GM23338 (cell line): ENCODE measurements around the gene CYP2A7.

Experiments used
- EZH2 ChIP-seq: fragments of 200-600 bp; sonication (generic); IDR thresholded peaks from one replicate; pipeline ENCODE4 v1.8.0; 2017; ENCODE audit warnings: antibody characterized with exemption, mild to moderate bottlenecking, low read depth; ENCODE audit not compliant: unreplicated experiment
- POLR2AphosphoS5 ChIP-seq: IDR thresholded peaks from 2 replicates; pipeline ENCODE4 v1.6.1; 2016; ENCODE audit warnings: antibody characterized with exemption, low read depth
- TF ChIP-seq, protein P1 (sequence below), 2 experiments: fragments of 200-600 bp in 1 of 2; sonication (generic) in 1 of 2; conservative IDR thresholded peaks; 2 replicates each; pipeline versions ENCODE4 v1.5.1 to v1.6.1; 2016 to 2017; ENCODE audit warnings: antibody characterized with exemption in 2 of 2, low read depth in 2 of 2, mild to moderate bottlenecking in 2 of 2, moderate library complexity in 1 of 2
- TF ChIP-seq, protein P2 (sequence below): IDR thresholded peaks from one replicate; pipeline ENCODE4 v1.6.1; 2018; ENCODE audit warnings: antibody characterized with exemption; ENCODE audit not compliant: unreplicated experiment

DNA sequence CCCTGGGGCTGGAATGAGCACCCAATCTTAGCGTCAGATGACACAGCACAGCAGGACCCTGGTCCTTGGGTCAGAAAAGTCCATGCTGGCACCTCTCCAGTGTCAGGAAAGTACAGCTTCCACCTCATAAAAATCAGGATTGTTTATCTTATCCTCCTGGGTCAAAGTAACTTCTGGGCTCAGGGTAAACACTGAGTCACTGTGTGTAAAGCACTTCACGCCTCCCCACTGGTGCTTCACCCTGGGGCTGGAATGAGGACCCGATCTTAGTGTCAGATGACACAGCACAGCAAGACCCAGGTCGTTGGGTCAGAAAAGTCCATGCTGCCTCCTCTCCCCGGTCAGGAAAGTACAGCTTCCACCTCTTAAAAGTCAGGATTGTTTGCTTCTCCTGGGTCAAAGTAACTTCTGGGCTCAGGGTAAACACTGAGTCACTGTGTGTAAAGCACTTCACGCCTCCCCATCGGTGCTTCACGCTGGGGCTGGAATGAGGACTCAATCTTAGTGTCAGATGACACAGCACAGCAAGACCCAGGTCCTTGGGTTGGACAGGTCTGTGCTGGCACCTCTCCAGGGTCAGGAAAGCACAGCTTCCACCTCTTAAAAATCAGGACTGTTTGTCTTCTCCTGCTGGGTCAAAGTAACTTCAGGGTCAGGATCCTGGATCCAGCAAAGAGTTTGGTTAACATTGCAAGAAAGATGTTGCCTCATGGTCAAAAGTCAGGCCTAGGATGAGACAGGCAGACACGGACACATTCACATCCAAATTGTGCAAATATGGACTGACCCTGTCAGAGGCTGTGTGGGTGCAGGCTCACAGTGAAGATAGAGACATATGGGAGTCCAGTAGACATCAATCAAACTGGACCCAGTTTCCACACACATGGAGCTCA lies 39.2 kb upstream of the CYP2A7 start:
- TF ChIP-seq EZH2 (no peak), POLR2AphosphoS5 (no peak)
- TF ChIP-seq, protein P1, sequence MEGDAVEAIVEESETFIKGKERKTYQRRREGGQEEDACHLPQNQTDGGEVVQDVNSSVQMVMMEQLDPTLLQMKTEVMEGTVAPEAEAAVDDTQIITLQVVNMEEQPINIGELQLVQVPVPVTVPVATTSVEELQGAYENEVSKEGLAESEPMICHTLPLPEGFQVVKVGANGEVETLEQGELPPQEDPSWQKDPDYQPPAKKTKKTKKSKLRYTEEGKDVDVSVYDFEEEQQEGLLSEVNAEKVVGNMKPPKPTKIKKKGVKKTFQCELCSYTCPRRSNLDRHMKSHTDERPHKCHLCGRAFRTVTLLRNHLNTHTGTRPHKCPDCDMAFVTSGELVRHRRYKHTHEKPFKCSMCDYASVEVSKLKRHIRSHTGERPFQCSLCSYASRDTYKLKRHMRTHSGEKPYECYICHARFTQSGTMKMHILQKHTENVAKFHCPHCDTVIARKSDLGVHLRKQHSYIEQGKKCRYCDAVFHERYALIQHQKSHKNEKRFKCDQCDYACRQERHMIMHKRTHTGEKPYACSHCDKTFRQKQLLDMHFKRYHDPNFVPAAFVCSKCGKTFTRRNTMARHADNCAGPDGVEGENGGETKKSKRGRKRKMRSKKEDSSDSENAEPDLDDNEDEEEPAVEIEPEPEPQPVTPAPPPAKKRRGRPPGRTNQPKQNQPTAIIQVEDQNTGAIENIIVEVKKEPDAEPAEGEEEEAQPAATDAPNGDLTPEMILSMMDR (conservative IDR thresholded peaks at IDR 0.05; ENCODE audit: low read depth in 2 of 2) = no peak
- TF ChIP-seq, protein P2, sequence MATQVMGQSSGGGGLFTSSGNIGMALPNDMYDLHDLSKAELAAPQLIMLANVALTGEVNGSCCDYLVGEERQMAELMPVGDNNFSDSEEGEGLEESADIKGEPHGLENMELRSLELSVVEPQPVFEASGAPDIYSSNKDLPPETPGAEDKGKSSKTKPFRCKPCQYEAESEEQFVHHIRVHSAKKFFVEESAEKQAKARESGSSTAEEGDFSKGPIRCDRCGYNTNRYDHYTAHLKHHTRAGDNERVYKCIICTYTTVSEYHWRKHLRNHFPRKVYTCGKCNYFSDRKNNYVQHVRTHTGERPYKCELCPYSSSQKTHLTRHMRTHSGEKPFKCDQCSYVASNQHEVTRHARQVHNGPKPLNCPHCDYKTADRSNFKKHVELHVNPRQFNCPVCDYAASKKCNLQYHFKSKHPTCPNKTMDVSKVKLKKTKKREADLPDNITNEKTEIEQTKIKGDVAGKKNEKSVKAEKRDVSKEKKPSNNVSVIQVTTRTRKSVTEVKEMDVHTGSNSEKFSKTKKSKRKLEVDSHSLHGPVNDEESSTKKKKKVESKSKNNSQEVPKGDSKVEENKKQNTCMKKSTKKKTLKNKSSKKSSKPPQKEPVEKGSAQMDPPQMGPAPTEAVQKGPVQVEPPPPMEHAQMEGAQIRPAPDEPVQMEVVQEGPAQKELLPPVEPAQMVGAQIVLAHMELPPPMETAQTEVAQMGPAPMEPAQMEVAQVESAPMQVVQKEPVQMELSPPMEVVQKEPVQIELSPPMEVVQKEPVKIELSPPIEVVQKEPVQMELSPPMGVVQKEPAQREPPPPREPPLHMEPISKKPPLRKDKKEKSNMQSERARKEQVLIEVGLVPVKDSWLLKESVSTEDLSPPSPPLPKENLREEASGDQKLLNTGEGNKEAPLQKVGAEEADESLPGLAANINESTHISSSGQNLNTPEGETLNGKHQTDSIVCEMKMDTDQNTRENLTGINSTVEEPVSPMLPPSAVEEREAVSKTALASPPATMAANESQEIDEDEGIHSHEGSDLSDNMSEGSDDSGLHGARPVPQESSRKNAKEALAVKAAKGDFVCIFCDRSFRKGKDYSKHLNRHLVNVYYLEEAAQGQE = no peak
